ENCODE results near the gene PTPRC.

PTPRC gene

DNA sequence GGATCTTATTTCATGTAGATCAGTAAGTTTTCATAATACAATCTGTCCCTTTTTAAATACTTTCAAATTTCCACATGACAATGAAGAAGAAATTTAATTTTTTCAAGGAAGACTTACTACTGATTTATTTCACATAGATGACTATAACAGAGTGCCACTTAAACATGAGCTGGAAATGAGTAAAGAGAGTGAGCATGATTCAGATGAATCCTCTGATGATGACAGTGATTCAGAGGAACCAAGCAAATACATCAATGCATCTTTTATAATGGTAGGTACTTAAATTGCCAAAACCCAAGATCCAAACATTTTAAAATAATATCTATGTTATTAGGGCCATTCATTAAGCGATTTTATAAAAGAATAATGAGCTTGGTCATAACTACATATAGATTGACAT is 110.4 kb downstream of the PTPRC start:
- Histone ChIP-seq H3K4me1 (ENCODE audit: low read depth, poor library complexity, severe bottlenecking) (no peaks in the 10 kb centered on the region), H3K9ac (no peak overlapping the region)

DNA sequence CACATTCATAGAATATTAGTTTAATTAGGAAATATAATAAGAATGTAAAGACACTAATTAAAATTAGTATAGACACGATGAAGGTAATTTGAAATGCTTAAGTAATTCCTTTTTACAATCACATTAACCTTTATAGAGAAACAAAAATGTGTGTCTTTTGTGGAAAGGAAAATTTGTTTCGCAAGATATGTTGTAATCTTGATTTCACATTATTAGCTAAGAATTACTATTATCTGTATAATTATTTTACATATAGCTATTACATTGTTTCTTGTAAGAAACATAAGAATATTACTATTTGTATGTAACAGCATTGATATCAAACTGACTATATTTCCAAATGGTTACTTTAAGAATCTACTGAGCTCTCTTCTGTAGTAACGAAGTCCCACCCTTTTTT is 111.2 kb downstream of the PTPRC start:
- TF ChIP-seq CTCF (conservative IDR thresholded peaks at IDR 0.05; ENCODE audit: low read depth, low read length), result no peak
- Histone ChIP-seq H3K4me1 (ENCODE audit: low read depth, poor library complexity, severe bottlenecking) (no peaks in the 10 kb centered on the region), H3K4me3 (IDR thresholded peaks at IDR 0.05; ENCODE audit: insufficient read depth, low read depth, low read length) (no peak overlapping the region), H3K9ac (no peak overlapping the region), H3K27me3 (ENCODE audit: insufficient read depth, low read depth) (no peaks in the 10 kb centered on the region), H3K27ac (no peak overlapping the region), H2AFZ (ENCODE audit: low read depth) (no peak overlapping the region), H3K36me3 (ENCODE audit: insufficient read depth) (no peaks in the 10 kb centered on the region), H4K20me1 (ENCODE audit: insufficient read depth) (no peaks in the 10 kb centered on the region), H3K79me2 (ENCODE audit: insufficient read depth, low read depth) (no peaks in the 10 kb centered on the region), H3K4me2 (no peak overlapping the region)

More for the DNA sequence above, 110.4 kb downstream of the PTPRC start:
- TF ChIP-seq CTCF (conservative IDR thresholded peaks at IDR 0.05; ENCODE audit: low read depth, low read length), result no peak
- H3K36me3 ChIP-seq (ENCODE audit: insufficient read depth), result no peaks in the 10 kb centered on the region
- H3K4me2 ChIP-seq, result no peak overlapping the region
- no peak overlapping the region for H3K4me3 ChIP-seq (IDR thresholded peaks at IDR 0.05; ENCODE audit: insufficient read depth, low read depth, low read length)
- H3K27me3 ChIP-seq (ENCODE audit: insufficient read depth, low read depth), result no peaks in the 10 kb centered on the region
- no peaks in the 10 kb centered on the region for H3K79me2 ChIP-seq (ENCODE audit: insufficient read depth, low read depth)
- no peak overlapping the region for H3K27ac ChIP-seq
- no peak overlapping the region for H2AFZ ChIP-seq (ENCODE audit: low read depth)
- no peaks in the 10 kb centered on the region for H4K20me1 ChIP-seq (ENCODE audit: insufficient read depth)

DNA sequence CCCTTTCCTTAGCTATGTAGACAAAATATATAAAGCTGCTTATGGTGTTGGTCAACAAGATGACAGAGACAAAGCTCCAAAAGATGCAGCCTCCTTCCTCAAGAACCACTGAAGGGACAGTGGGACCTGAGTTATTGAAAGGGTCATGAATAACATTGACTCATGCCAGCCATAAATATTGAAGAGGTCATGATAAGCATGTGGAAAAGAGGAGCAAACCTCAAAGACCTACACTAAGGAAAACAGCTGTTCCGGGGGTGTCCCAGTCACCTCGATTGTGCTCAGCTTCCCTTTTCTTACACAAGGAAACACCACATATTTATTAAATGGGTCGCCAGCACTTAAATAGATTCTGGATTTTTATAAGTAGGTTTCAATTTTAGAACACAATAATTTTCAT is 112.9 kb downstream of the PTPRC start:
- no peak overlapping the region for H3K4me2 ChIP-seq
- no peaks in the 10 kb centered on the region for H3K4me1 ChIP-seq (ENCODE audit: low read depth, poor library complexity, severe bottlenecking)
- no peak overlapping the region for H3K9ac ChIP-seq
- no peak overlapping the region for H3K27ac ChIP-seq
- no peaks in the 10 kb centered on the region for H3K79me2 ChIP-seq (ENCODE audit: insufficient read depth, low read depth)
- no peak for TF ChIP-seq CTCF (conservative IDR thresholded peaks at IDR 0.05; ENCODE audit: low read depth, low read length)
- no peak overlapping the region for H3K4me3 ChIP-seq (IDR thresholded peaks at IDR 0.05; ENCODE audit: insufficient read depth, low read depth, low read length)
- no peaks in the 10 kb centered on the region for H3K27me3 ChIP-seq (ENCODE audit: insufficient read depth, low read depth)
- no peaks in the 10 kb centered on the region for H4K20me1 ChIP-seq (ENCODE audit: insufficient read depth)
- H2AFZ ChIP-seq (ENCODE audit: low read depth), result no peak overlapping the region
- H3K36me3 ChIP-seq (ENCODE audit: insufficient read depth), result no peaks in the 10 kb centered on the region

GRCh38 chr1:198754670-198755069 is 115.8 kb downstream of the PTPRC start:
- no peak overlapping the region for H3K4me3 ChIP-seq (IDR thresholded peaks at IDR 0.05; ENCODE audit: insufficient read depth, low read depth, low read length)
- no peak overlapping the region for H3K27ac ChIP-seq
- H3K4me2 ChIP-seq, result no peak overlapping the region
- H3K27me3 ChIP-seq (ENCODE audit: insufficient read depth, low read depth), result no peaks in the 10 kb centered on the region
- no peak overlapping the region for H2AFZ ChIP-seq (ENCODE audit: low read depth)
- H3K36me3 ChIP-seq (ENCODE audit: insufficient read depth), result no peaks in the 10 kb centered on the region
- H3K4me1 ChIP-seq (ENCODE audit: low read depth, poor library complexity, severe bottlenecking), result no peaks in the 10 kb centered on the region
- H3K79me2 ChIP-seq (ENCODE audit: insufficient read depth, low read depth), result no peaks in the 10 kb centered on the region
- H4K20me1 ChIP-seq (ENCODE audit: insufficient read depth), result no peaks in the 10 kb centered on the region
- H3K9ac ChIP-seq, result no peak overlapping the region
- TF ChIP-seq CTCF (conservative IDR thresholded peaks at IDR 0.05; ENCODE audit: low read depth, low read length), result no peak

Measured in KMS-11 (cell line).